Glutamatergic neuron (in vitro differentiated cells): ENCODE results near the gene ANXA5. TPM values are rescaled to one million over a fixed set of nuclear protein-coding genes. Genes with fewer than 3 reads are reported as not detected.
A peak's percentile ranks its signal among the peaks of the same experiment; 100 is the strongest.

Experiments used
- DNase-seq: peaks from one replicate; pipeline ENCODE4 v3.0.0; 2022
- H3K27ac Mint-ChIP-seq: one replicate; pipeline ENCODE4 v1.8.0; 2020; ENCODE audit warnings: mild to moderate bottlenecking, mixed read lengths, inconsistent platforms; ENCODE audit not compliant: unreplicated experiment
- H3K27me3 Mint-ChIP-seq: one replicate; pipeline ENCODE4 v1.8.0; 2020; ENCODE audit warnings: mild to moderate bottlenecking, moderate library complexity, mixed read lengths, inconsistent platforms; ENCODE audit not compliant: unreplicated experiment
- H3K36me3 Mint-ChIP-seq: one replicate; pipeline ENCODE4 v1.8.0; 2020; ENCODE audit warnings: mild to moderate bottlenecking, mixed read lengths, inconsistent platforms; ENCODE audit not compliant: unreplicated experiment
- H3K4me1 Mint-ChIP-seq: one replicate; pipeline ENCODE4 v1.8.0; 2020; ENCODE audit warnings: mild to moderate bottlenecking, low read depth, mixed read lengths, inconsistent platforms; ENCODE audit not compliant: unreplicated experiment
- H3K4me3 Mint-ChIP-seq: one replicate; pipeline ENCODE4 v1.8.0; 2020; ENCODE audit warnings: mild to moderate bottlenecking, mixed read lengths, inconsistent platforms; ENCODE audit not compliant: unreplicated experiment
- H3K9me3 Mint-ChIP-seq: one replicate; pipeline ENCODE4 v1.8.0; 2020; ENCODE audit warnings: mild to moderate bottlenecking, moderate library complexity, mixed read lengths, inconsistent platforms; ENCODE audit not compliant: unreplicated experiment
- CTCF ChIP-seq: fragments of 200-600 bp; sonication (generic); IDR thresholded peaks from one replicate; pipeline ENCODE4 v1.5.0; 2021; ENCODE audit not compliant: partially characterized antibody, unreplicated experiment
- total RNA-seq: library from RNA; stranded (reverse); fragmentation: NEBNext Ultra II Directional; extraction: Animal tissue kit (Norgen Biotek cat#: 25700); gene quantifications from one replicate; pipeline ENCODE4 v1.2.1, GENCODE V29; 2021; ENCODE audit not compliant: unreplicated experiment

ANXA5 gene
- total RNA-seq, 1 donor from 2014 or later: 250 TPM

- Mint-ChIP-seq H3K27me3 (peaks cover 1% of the 10 kb centered on the region), H3K27ac (no peak overlapping the region), H3K36me3 (no peaks in the 10 kb centered on the region), H3K4me3 (no peak overlapping the region), H3K9me3 (no peaks in the 10 kb centered on the region), H3K4me1 (peaks cover 5% of the 10 kb centered on the region)
- DNase-seq: no peak
- no peak for TF ChIP-seq CTCF
Observed at GRCh38 chr4:121680571-121680970, 16.2 kb downstream of the ANXA5 start.

GRCh38 chr4:121679951-121680350, 16.8 kb downstream of the ANXA5 start:
- Mint-ChIP-seq H3K27ac (no peak overlapping the region), H3K9me3 (no peaks in the 10 kb centered on the region), H3K4me1 (peaks cover 4% of the 10 kb centered on the region), H3K4me3 (no peak overlapping the region), H3K36me3 (no peaks in the 10 kb centered on the region), H3K27me3 (no peaks in the 10 kb centered on the region)
- DNase-seq: no peak
- TF ChIP-seq CTCF: no peak

DNA sequence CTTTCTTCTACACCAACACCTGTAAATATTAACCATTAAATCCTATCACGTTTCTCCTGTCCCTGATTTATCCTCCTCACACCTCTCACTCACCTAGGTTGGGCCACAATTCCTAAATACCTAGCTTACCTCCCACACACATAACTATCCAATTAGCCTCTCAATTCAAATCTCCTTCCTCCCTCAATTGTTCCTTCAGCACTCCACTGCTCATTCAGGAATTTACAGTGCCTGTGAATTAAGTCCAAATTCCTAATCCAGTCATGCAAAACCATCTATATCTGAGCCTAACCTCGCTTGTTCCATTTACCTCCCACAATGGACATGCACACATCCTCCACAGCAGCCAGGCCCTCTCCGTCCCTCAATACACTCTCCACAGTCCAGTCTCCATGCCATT, 17.5 kb downstream of the ANXA5 start:
- no peaks in the 10 kb centered on the region for H3K36me3 Mint-ChIP-seq
- H3K27me3 Mint-ChIP-seq: no peaks in the 10 kb centered on the region
- H3K9me3 Mint-ChIP-seq: no peaks in the 10 kb centered on the region
- no peak overlapping the region for H3K4me3 Mint-ChIP-seq
- no peak for DNase-seq
- no peak for TF ChIP-seq CTCF
- peaks cover 4% of the 10 kb centered on the region for H3K4me1 Mint-ChIP-seq
- peak overlapping the region; percentile 3 for H3K27ac Mint-ChIP-seq

DNA sequence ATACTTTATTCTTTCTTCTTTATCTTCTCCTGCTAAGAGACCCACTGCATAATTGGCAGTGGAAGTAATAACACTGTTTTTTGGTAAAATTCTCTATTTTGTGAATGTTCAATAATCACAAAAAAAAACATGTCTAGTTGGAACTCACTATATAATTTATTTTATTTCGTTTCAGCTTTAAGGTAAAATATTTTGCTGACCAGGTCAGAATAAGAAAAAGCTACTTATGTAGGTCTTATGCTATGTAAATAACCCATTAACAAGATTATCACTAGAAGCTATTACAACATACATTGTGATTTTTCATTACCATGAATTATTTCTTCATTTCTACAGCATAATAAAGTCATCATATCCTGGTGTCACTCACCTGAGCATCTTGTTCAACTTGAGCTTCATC, 19.3 kb downstream of the ANXA5 start:
- Mint-ChIP-seq H3K27ac (no peak overlapping the region), H3K4me1 (peaks cover 4% of the 10 kb centered on the region), H3K4me3 (no peak overlapping the region), H3K36me3 (no peaks in the 10 kb centered on the region), H3K27me3 (no peaks in the 10 kb centered on the region), H3K9me3 (no peaks in the 10 kb centered on the region)
- TF ChIP-seq CTCF: no peak
- no peak for DNase-seq

GRCh38 chr4:121676345-121677075, 20.3 kb downstream of the ANXA5 start:
- no peak for TF ChIP-seq CTCF
- DNase-seq: no peak
- Mint-ChIP-seq H3K27me3 (no peaks in the 10 kb centered on the region), H3K9me3 (no peaks in the 10 kb centered on the region), H3K4me1 (peaks cover 4% of the 10 kb centered on the region), H3K36me3 (no peaks in the 10 kb centered on the region), H3K27ac (no peak overlapping the region), H3K4me3 (no peak overlapping the region)
